ENCODE measurements around the gene PGAP6. TPM values are rescaled to one million over a fixed set of nuclear protein-coding genes. Genes with fewer than 3 reads are reported as not detected.
A peak's percentile ranks its signal among the peaks of the same experiment; 100 is the strongest.
"Not testable (repeated sequence)": the region's sequence is repeated elsewhere in the genome, so short reads cannot be mapped to it uniquely, and the experiment has no call there.

The PGAP6 gene
- total and polyA plus RNA-seq, 5 donors from 2014 or later: 7.8 to 71.4 (median 42.5) TPM

GRCh38 chr16:364595-365491, 16.9 kb downstream of the PGAP6 start:
- H3K4me3 Mint-ChIP-seq: peak overlapping the region in 2 of 4 donors; percentile 38 to 63
- no peaks in the 10 kb centered on the region for H3K27me3 Mint-ChIP-seq
- Histone ChIP-seq H3K9me3 (ENCODE audit: control insufficient read depth in 2 of 2, low read length in 2 of 2) (no peaks in the 10 kb centered on the region), H3K36me3 (ENCODE audit: control insufficient read depth, insufficient read depth, low read length) (peaks cover 22% of the 10 kb centered on the region), H3K4me1 (ENCODE audit: control insufficient read depth, insufficient read depth, low read length, poor library complexity, severe bottlenecking) (peaks cover 12% of the 10 kb centered on the region), H3K27me3 (ENCODE audit: control insufficient read depth, insufficient read depth, low read length) (no peaks in the 10 kb centered on the region), H3K27ac (ENCODE audit: insufficient read depth, low read length, poor library complexity, severe bottlenecking) (no peak overlapping the region), H3K4me3 (ENCODE audit: low read depth, low read length) (no peak overlapping the region)
- peak overlapping the region in 1 of 3 donors; percentile 77 for H3K27ac Mint-ChIP-seq
- H3K36me3 Mint-ChIP-seq: peaks cover 4% of the 10 kb centered on the region
- H3K4me1 Mint-ChIP-seq: peaks cover 0 to 15% (median 1%) of the 10 kb centered on the region in 4 donors
- H3K9me3 Mint-ChIP-seq: no peaks in the 10 kb centered on the region
- DNase-seq (no peak), ATAC-seq (ENCODE audit: low read depth in 2 of 2) (no peak)

GRCh38 chr16:363766-364490, 17.9 kb downstream of the PGAP6 start:
- Mint-ChIP-seq H3K27ac (no peak overlapping the region), H3K27me3 (no peaks in the 10 kb centered on the region)

GRCh38 chr16:363110-363765, 18.5 kb downstream of the PGAP6 start:
- H3K9me3 ChIP-seq (ENCODE audit: control insufficient read depth in 2 of 2, low read length in 2 of 2): no peaks in the 10 kb centered on the region
- H3K9me3 Mint-ChIP-seq: no peaks in the 10 kb centered on the region
- no peaks in the 10 kb centered on the region for H3K27me3 Mint-ChIP-seq
- H3K36me3 Mint-ChIP-seq: peaks cover 4% of the 10 kb centered on the region
- no peaks in the 10 kb centered on the region for H3K27me3 ChIP-seq (ENCODE audit: control insufficient read depth, insufficient read depth, low read length)
- peaks cover 7% of the 10 kb centered on the region for H3K4me1 ChIP-seq (ENCODE audit: control insufficient read depth, insufficient read depth, low read length, poor library complexity, severe bottlenecking)
- no peak for DNase-seq
- no peak overlapping the region for H3K27ac ChIP-seq (ENCODE audit: insufficient read depth, low read length, poor library complexity, severe bottlenecking)
- H3K36me3 ChIP-seq (ENCODE audit: control insufficient read depth, insufficient read depth, low read length): peaks cover 16% of the 10 kb centered on the region
- H3K4me1 Mint-ChIP-seq: peaks cover 0 to 6% (median 1%) of the 10 kb centered on the region in 4 donors
- no peak overlapping the region for H3K4me3 ChIP-seq (ENCODE audit: low read depth, low read length)
- no peak overlapping the region for H3K27ac Mint-ChIP-seq
- peak overlapping the region in 1 of 4 donors; percentile 32 for H3K4me3 Mint-ChIP-seq
- ATAC-seq (ENCODE audit: low read depth in 2 of 2): no peak

More at GRCh38 chr16:363766-364490, 17.9 kb downstream of the PGAP6 start:
- Mint-ChIP-seq H3K36me3 (peaks cover 4% of the 10 kb centered on the region), H3K4me3 (peak overlapping the region in 1 of 4 donors; percentile 32), H3K9me3 (no peaks in the 10 kb centered on the region), H3K4me1 (peaks cover 0 to 6% (median 1%) of the 10 kb centered on the region in 4 donors)
- Histone ChIP-seq H3K36me3 (ENCODE audit: control insufficient read depth, insufficient read depth, low read length) (peaks cover 22% of the 10 kb centered on the region), H3K27me3 (ENCODE audit: control insufficient read depth, insufficient read depth, low read length) (no peaks in the 10 kb centered on the region), H3K4me3 (ENCODE audit: low read depth, low read length) (no peak overlapping the region), H3K4me1 (ENCODE audit: control insufficient read depth, insufficient read depth, low read length, poor library complexity, severe bottlenecking) (peaks cover 7% of the 10 kb centered on the region), H3K27ac (ENCODE audit: insufficient read depth, low read length, poor library complexity, severe bottlenecking) (no peak overlapping the region), H3K9me3 (ENCODE audit: control insufficient read depth in 2 of 2, low read length in 2 of 2) (no peaks in the 10 kb centered on the region)
- DNase-seq (no peak), ATAC-seq (ENCODE audit: low read depth in 2 of 2) (no peak)

- not testable (repeated sequence) for H3K27ac Mint-ChIP-seq; H3K4me3 ChIP-seq (ENCODE audit: low read depth, low read length); H3K4me3 Mint-ChIP-seq; H3K27me3 Mint-ChIP-seq; DNase-seq; H3K4me1 Mint-ChIP-seq; H3K27me3 ChIP-seq (ENCODE audit: control insufficient read depth, insufficient read depth, low read length); H3K4me1 ChIP-seq (ENCODE audit: control insufficient read depth, insufficient read depth, low read length, poor library complexity, severe bottlenecking); H3K9me3 Mint-ChIP-seq; ATAC-seq (ENCODE audit: low read depth in 2 of 2); H3K27ac ChIP-seq (ENCODE audit: insufficient read depth, low read length, poor library complexity, severe bottlenecking); H3K9me3 ChIP-seq (ENCODE audit: control insufficient read depth in 2 of 2, low read length in 2 of 2); H3K36me3 Mint-ChIP-seq
- H3K36me3 ChIP-seq (ENCODE audit: control insufficient read depth, insufficient read depth, low read length): peaks cover 10% of the 10 kb centered on the region
Measured at GRCh38 chr16:362702-362999, 19.1 kb downstream of the PGAP6 start.

- no peaks in the 10 kb centered on the region for H3K9me3 Mint-ChIP-seq
- H3K27ac ChIP-seq (ENCODE audit: insufficient read depth, low read length, poor library complexity, severe bottlenecking): no peak overlapping the region
- H3K27ac Mint-ChIP-seq: peak overlapping the region in 2 of 3 donors; percentile 41 to 85
- no peaks in the 10 kb centered on the region for H3K9me3 ChIP-seq (ENCODE audit: control insufficient read depth in 2 of 2, low read length in 2 of 2)
- H3K27me3 Mint-ChIP-seq: no peaks in the 10 kb centered on the region
- ATAC-seq (ENCODE audit: low read depth in 2 of 2) (peak; percentile 80 to 84), DNase-seq (peak; percentile 63 to 80 (median 75))
- peaks cover 2% of the 10 kb centered on the region for H3K36me3 Mint-ChIP-seq
- no peak overlapping the region for H3K4me3 ChIP-seq (ENCODE audit: low read depth, low read length)
- peak overlapping the region in 2 of 4 donors; percentile 29 to 74 for H3K4me3 Mint-ChIP-seq
- H3K4me1 Mint-ChIP-seq: peaks cover 0 to 6% (median 1%) of the 10 kb centered on the region in 4 donors
- H3K27me3 ChIP-seq (ENCODE audit: control insufficient read depth, insufficient read depth, low read length): no peaks in the 10 kb centered on the region
- peaks cover 5% of the 10 kb centered on the region for H3K36me3 ChIP-seq (ENCODE audit: control insufficient read depth, insufficient read depth, low read length)
- H3K4me1 ChIP-seq (ENCODE audit: control insufficient read depth, insufficient read depth, low read length, poor library complexity, severe bottlenecking): peaks cover 7% of the 10 kb centered on the region
Measured at GRCh38 chr16:361872-362701, 19.7 kb downstream of the PGAP6 start.

GRCh38 chr16:361341-361871, 20.4 kb downstream of the PGAP6 start:
- Mint-ChIP-seq H3K27ac (no peak overlapping the region), H3K36me3 (no peaks in the 10 kb centered on the region), H3K27me3 (no peaks in the 10 kb centered on the region), H3K4me3 (no peak overlapping the region), H3K4me1 (peaks cover 0 to 6% (median 2%) of the 10 kb centered on the region in 4 donors), H3K9me3 (no peaks in the 10 kb centered on the region)
- no peaks in the 10 kb centered on the region for H3K9me3 ChIP-seq (ENCODE audit: control insufficient read depth in 2 of 2, low read length in 2 of 2)
- H3K27ac ChIP-seq (ENCODE audit: insufficient read depth, low read length, poor library complexity, severe bottlenecking): no peak overlapping the region
- H3K36me3 ChIP-seq (ENCODE audit: control insufficient read depth, insufficient read depth, low read length): no peaks in the 10 kb centered on the region
- H3K27me3 ChIP-seq (ENCODE audit: control insufficient read depth, insufficient read depth, low read length): no peaks in the 10 kb centered on the region
- peaks cover 8% of the 10 kb centered on the region for H3K4me1 ChIP-seq (ENCODE audit: control insufficient read depth, insufficient read depth, low read length, poor library complexity, severe bottlenecking)
- DNase-seq: no peak
- no peak overlapping the region for H3K4me3 ChIP-seq (ENCODE audit: low read depth, low read length)
- no peak for ATAC-seq (ENCODE audit: low read depth in 2 of 2)

All from CD4-positive, CD25-positive, alpha-beta regulatory T cell (primary cell).